PC-3 (cell line): ENCODE results near the gene MAFF. TPM values are rescaled to one million over a fixed set of nuclear protein-coding genes. Genes with fewer than 3 reads are reported as not detected.

Experiments used
- ATAC-seq: fragments of 200-7000 bp; cut with Tn5 transposase; 2 replicates; pipeline ENCODE4 v1.9.1; 2020; ENCODE audit warnings: mild to moderate bottlenecking, moderate library complexity
- BruUV-seq: library from RNA; stranded (reverse); fragments of 400-500 nt; replicated peaks from 2 replicates; lab custom pipeline; 2021; lab: Mats Ljungman, UMichigan
- CTCF ChIA-PET: fragments of 300-600 bp; sonication (Branson Sonifier 250); formaldehyde crosslinking; loops from one replicate; lab custom pipeline; 2022; ENCODE audit warnings: antibody characterized with exemption; lab: Charles Lee
- POLR2A ChIA-PET: fragments of 300-600 bp; sonication (Branson Sonifier 250); formaldehyde crosslinking; loops from one replicate; lab custom pipeline; 2022; ENCODE audit warnings: antibody characterized with exemption; ENCODE audit not compliant: unreplicated experiment; lab: Charles Lee
- DNase-seq: peaks from one replicate; pipeline ENCODE4 v3.0.0-alpha.2; 2015
- H2AFZ ChIP-seq: fragments of 300-600 bp; sonication (generic); 2 replicates; pipeline ENCODE4 v1.6.0; 2016; ENCODE audit warnings: antibody characterized with exemption, low read length
- H3F3A ChIP-seq: fragments of 300-600 bp; sonication (generic); one replicate; pipeline ENCODE4 v1.6.0; 2017; ENCODE audit warnings: antibody characterized with exemption, low read length, control low read depth, mild to moderate bottlenecking; ENCODE audit not compliant: unreplicated experiment
- H3K27ac ChIP-seq: fragments of 300-600 bp; sonication (generic); 2 replicates; pipeline ENCODE4 v1.5.1; 2016; ENCODE audit warnings: mild to moderate bottlenecking, low read length
- H3K27me3 ChIP-seq: fragments of 300-600 bp; sonication (generic); 2 replicates; pipeline ENCODE4 v1.6.1; 2016; ENCODE audit warnings: low read length, mixed read lengths
- H3K36me3 ChIP-seq: fragments of 300-600 bp; sonication (generic); 2 replicates; pipeline ENCODE4 v1.6.1; 2016; ENCODE audit warnings: low read depth, mixed run types, low read length, mixed read lengths
- H3K4me1 ChIP-seq: fragments of 300-600 bp; sonication (generic); 2 replicates; pipeline ENCODE4 v1.5.1; 2016; ENCODE audit warnings: low read length; ENCODE audit not compliant: insufficient read depth
- H3K4me2 ChIP-seq: fragments of 300-600 bp; sonication (generic); 2 replicates; pipeline ENCODE4 v1.6.0; 2016; ENCODE audit warnings: low read length
- H3K4me3 ChIP-seq: fragments of 300-600 bp; sonication (generic); 2 replicates; pipeline ENCODE4 v1.5.1; 2016; ENCODE audit warnings: mild to moderate bottlenecking, low read length, mixed read lengths
- H3K79me2 ChIP-seq: fragments of 300-600 bp; sonication (generic); 2 replicates; pipeline ENCODE4 v1.6.1; 2017; ENCODE audit warnings: low read length, mixed read lengths
- H3K9ac ChIP-seq: fragments of 300-600 bp; sonication (generic); 2 replicates; pipeline ENCODE4 v1.6.0; 2016; ENCODE audit warnings: mild to moderate bottlenecking, low read length
- H3K9me2 ChIP-seq: fragments of 300-600 bp; sonication (generic); replicated peaks from 2 replicates; pipeline ENCODE4 v1.6.1; 2016; ENCODE audit warnings: mixed run types, low read length, mixed read lengths
- H3K9me3 ChIP-seq: fragments of 300-600 bp; sonication (generic); 2 replicates; pipeline ENCODE4 v1.6.1; 2016; ENCODE audit warnings: low read length, mixed read lengths
- H4K20me1 ChIP-seq: fragments of 300-600 bp; sonication (generic); 2 replicates; pipeline ENCODE4 v1.6.1; 2016; ENCODE audit warnings: low read length, mixed read lengths
- EZH2 ChIP-seq: fragments of 300-600 bp; sonication (generic); IDR thresholded peaks from one replicate; pipeline ENCODE4 v1.6.1; 2017; ENCODE audit warnings: antibody characterized with exemption, mild to moderate bottlenecking, low read length; ENCODE audit not compliant: unreplicated experiment
- EZH2phosphoT487 ChIP-seq: fragments of 300-600 bp; sonication (generic); IDR thresholded peaks from 2 replicates; pipeline ENCODE4 v1.6.1; 2018; ENCODE audit warnings: mild to moderate bottlenecking, antibody characterized with exemption, low read length, borderline replicate concordance
- intact Hi-C: fragments of 100-400 bp; cut with micrococcal nuclease; formaldehyde crosslinking; loops from 2 replicates; pipeline ENCODE4 v1.9.0; 2023
- total RNA-seq: library from RNA; depleted of rRNA; stranded (reverse); fragments of >200 nt; gene quantifications from 2 replicates; pipeline ENCODE4 v1.2.3, GENCODE V29; 2014
- TF ChIP-seq, protein P1 (sequence below): fragments of 300-600 bp; sonication (generic); conservative IDR thresholded peaks from 2 replicates; pipeline ENCODE4 v1.5.1; 2017; ENCODE audit warnings: antibody characterized with exemption, low read depth, mild to moderate bottlenecking, low read length

The MAFF gene
- total RNA-seq, 1 experiment from 2014 or later, result 72.6 TPM

DNA sequence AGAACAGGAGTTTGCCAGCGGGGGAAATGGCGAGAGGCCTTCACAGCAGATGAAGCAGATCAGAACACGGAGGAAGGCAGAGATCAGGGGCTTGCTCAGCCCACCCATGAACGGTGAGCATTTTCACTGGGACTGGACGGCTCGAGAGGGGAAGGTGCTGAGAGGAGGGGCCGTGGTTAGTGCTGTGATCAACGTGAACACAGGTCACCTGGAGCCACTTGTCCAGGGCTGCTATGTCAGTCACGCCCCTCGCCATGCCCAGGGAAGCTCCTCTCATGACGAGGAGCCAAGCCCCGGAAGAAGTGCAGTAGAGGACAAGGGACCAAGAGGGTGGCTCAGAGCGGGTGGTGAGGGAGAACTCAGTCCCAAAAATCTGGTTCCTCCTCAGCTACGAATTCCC is 27.2 kb upstream of the MAFF start:
- intact Hi-C loops, result no loop called here
- CTCF ChIA-PET, result no interaction called here
- H4K20me1 ChIP-seq, result no peaks in the 10 kb centered on the region

DNA sequence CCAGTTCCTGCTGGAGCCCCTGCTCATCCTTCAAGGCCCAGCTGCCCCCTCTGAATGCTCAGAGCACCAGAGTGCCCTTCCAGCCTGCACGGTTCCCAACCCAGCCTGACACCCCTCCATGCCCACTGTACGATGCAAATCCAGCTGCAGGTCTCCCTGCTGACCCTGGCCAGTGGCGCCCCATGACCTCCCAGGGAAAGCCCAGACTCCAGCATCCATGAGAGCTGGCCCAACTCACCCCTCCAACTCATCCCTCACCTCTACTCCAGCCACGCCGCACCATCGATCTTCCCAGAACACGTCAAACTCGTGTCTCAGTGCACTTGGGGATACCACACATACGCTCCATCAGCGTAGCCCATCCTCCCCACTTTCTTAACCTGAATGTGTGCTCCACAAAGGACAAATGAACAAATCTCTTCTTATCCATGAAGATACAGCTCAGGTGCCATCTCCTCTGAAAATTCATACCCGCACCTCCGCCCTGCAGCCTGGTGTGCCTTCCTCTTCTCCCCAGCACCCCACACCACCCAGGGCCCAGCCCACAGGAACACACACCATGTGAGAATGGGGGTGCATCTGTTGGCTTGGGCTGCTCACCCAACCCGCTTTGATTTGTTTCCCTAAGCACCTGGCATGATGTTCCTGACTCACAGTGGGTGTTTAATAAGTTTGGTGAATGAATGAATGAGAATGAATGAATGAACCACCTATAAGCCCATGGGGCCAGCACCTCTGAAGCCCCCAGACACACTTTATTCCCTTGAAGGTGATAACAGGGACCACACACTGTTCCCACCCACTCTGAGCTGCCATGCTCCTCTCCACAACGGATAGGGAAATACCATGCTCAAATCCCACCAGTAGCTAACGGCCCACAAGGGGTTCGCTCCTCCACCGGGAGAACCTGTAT is 26.3 kb upstream of the MAFF start:
- BruUV-seq, result no TSS peak
- peaks cover 39% of the 10 kb centered on the region for H3K4me1 ChIP-seq

More for the DNA sequence above, 27.2 kb upstream of the MAFF start:
- DNase-seq (no peak), ATAC-seq (no peak)
- H3K4me2 ChIP-seq, result no peak overlapping the region
- H3K36me3 ChIP-seq, result no peaks in the 10 kb centered on the region
- BruUV-seq, result no TSS peak
- H3K79me2 ChIP-seq, result no peaks in the 10 kb centered on the region
- no peaks in the 10 kb centered on the region for H3F3A ChIP-seq
- H2AFZ ChIP-seq, result no peak overlapping the region
- peaks cover 30% of the 10 kb centered on the region for H3K4me1 ChIP-seq
- POLR2A ChIA-PET, result no interaction called here
- H3K9me2 ChIP-seq, result no peaks in the 10 kb centered on the region
- no peak overlapping the region for H3K27ac ChIP-seq
- H3K9ac ChIP-seq, result no peak overlapping the region
- H3K27me3 ChIP-seq, result no peaks in the 10 kb centered on the region
- no peak overlapping the region for H3K4me3 ChIP-seq
- H3K9me3 ChIP-seq, result no peaks in the 10 kb centered on the region
- no peak for TF ChIP-seq EZH2phosphoT487

DNA sequence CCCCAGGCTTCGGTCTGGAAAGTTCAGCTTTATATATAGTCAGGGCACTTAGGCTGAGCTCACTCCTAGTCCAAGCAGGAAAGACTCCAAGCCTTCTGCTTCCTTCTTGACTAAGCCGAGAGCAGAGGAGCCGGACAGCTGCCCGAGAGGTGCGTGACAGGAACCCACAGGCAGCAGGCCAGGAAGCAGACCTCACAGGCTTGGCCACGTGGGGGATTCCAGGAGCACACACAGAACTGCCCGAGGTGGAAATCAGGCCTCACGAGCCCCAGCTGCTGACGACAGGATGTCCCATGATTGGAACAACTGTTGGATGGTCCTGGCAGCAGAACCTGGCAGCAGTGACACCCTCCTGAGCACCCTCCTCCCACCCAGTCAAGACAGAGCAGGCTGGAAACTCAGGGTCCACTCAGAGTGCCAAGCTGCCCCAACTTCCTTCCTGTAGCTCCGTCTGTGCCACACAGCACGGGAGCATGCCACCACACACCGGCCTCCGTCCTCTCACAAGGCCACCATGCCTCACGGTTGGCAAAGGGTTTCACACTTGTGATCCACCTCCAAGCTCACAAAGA is 25.5 kb upstream of the MAFF start:
- no peak overlapping the region for H3K9ac ChIP-seq
- H3K9me3 ChIP-seq, result no peaks in the 10 kb centered on the region
- no peaks in the 10 kb centered on the region for H3K36me3 ChIP-seq
- intact Hi-C loops, result no loop called here
- peaks cover 7% of the 10 kb centered on the region for H3F3A ChIP-seq
- peaks cover 47% of the 10 kb centered on the region for H3K4me1 ChIP-seq
- TF ChIP-seq, protein P1, sequence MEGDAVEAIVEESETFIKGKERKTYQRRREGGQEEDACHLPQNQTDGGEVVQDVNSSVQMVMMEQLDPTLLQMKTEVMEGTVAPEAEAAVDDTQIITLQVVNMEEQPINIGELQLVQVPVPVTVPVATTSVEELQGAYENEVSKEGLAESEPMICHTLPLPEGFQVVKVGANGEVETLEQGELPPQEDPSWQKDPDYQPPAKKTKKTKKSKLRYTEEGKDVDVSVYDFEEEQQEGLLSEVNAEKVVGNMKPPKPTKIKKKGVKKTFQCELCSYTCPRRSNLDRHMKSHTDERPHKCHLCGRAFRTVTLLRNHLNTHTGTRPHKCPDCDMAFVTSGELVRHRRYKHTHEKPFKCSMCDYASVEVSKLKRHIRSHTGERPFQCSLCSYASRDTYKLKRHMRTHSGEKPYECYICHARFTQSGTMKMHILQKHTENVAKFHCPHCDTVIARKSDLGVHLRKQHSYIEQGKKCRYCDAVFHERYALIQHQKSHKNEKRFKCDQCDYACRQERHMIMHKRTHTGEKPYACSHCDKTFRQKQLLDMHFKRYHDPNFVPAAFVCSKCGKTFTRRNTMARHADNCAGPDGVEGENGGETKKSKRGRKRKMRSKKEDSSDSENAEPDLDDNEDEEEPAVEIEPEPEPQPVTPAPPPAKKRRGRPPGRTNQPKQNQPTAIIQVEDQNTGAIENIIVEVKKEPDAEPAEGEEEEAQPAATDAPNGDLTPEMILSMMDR, result no peak
- TF ChIP-seq EZH2phosphoT487, result no peak
- TF ChIP-seq EZH2, result no peak
- no peaks in the 10 kb centered on the region for H4K20me1 ChIP-seq
- H2AFZ ChIP-seq, result no peak overlapping the region
- ChIA-PET CTCF (no interaction called here), POLR2A (no interaction called here)
- no peak for DNase-seq
- no peak overlapping the region for H3K27ac ChIP-seq
- no peak overlapping the region for H3K4me2 ChIP-seq
- no TSS peak for BruUV-seq
- no peaks in the 10 kb centered on the region for H3K79me2 ChIP-seq
- H3K27me3 ChIP-seq, result no peaks in the 10 kb centered on the region
- no peak overlapping the region for H3K4me3 ChIP-seq
- no peak for ATAC-seq
- no peaks in the 10 kb centered on the region for H3K9me2 ChIP-seq

More for the DNA sequence above, 26.3 kb upstream of the MAFF start:
- no peak overlapping the region for H3K4me3 ChIP-seq
- intact Hi-C loops, result no loop called here
- no peak for DNase-seq
- no peaks in the 10 kb centered on the region for H4K20me1 ChIP-seq
- H3K9me3 ChIP-seq, result no peaks in the 10 kb centered on the region
- no peaks in the 10 kb centered on the region for H3K27me3 ChIP-seq
- H3K79me2 ChIP-seq, result no peaks in the 10 kb centered on the region
- ChIA-PET CTCF (no interaction called here), POLR2A (no interaction called here)
- no peak for ATAC-seq
- H3K36me3 ChIP-seq, result no peaks in the 10 kb centered on the region
- TF ChIP-seq, protein P1, result no peak
- TF ChIP-seq EZH2, result no peak
- TF ChIP-seq EZH2phosphoT487, result no peak
- no peak overlapping the region for H3K27ac ChIP-seq
- H3K9ac ChIP-seq, result no peak overlapping the region
- H2AFZ ChIP-seq, result no peak overlapping the region
- H3K9me2 ChIP-seq, result no peaks in the 10 kb centered on the region
- no peak overlapping the region for H3K4me2 ChIP-seq
- peaks cover 3% of the 10 kb centered on the region for H3F3A ChIP-seq
